GM10266 (cell line): Measurements from ENCODE around the gene UTS2R.
"Not testable (repeated sequence)": the region's sequence is repeated elsewhere in the genome, so short reads cannot be mapped to it uniquely, and the experiment has no call there.

Source experiments
- DNase-seq: peaks from one replicate; pipeline ENCODE4 v3.0.0; 2012; ENCODE audit errors: extremely low spot score
- CTCF ChIP-seq: IDR thresholded peaks from 2 replicates; pipeline ENCODE4 v1.5.1; 2012; ENCODE audit warnings: mild to moderate bottlenecking, low read depth; ENCODE audit not compliant: control insufficient read depth, insufficient read depth; ENCODE audit errors: missing control alignments

Gene UTS2R

GRCh38 chr17:82358465-82359350 lies 12.9 kb upstream of the UTS2R start, which contains the start of gene TEX19:
Gene TEX19, plus strand, starts transcription at chr17:82359247. Its CDS starts 2,904 bp downstream, at chr17:82362151.
- no peak for TF ChIP-seq CTCF
- no peak for DNase-seq

DNA sequence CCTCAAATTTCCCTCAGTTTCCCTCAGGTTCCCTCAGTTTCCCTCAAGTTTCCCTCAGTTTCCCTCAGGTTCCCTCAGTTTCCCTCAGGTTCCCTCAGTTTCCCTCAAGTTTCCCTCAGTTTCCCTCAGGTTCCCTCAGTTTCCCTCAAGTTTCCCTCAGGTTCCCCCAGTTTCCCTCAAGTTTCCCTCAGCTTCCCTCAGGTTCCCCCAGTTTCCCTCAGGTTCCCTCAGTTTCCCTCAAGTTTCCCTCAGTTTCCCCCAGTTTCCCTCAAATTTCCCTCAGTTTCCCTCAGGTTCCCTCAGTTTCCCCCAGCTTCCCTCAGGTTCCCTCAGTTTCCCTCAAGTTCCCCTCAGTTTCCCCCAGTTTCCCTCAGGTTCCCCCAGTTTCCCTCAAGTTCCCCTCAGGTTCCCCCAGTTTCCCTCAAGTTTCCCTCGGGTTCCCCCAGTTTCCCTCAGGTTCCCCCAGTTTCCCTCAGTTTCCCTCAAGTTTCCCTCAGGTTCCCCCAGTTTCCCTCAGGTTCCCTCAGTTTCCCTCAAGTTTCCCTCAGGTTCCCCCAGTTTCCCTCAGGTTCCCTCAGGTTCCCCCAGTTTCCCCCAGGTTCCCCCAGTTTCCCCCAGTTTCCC lies 12.0 kb upstream of the UTS2R start:
- DNase-seq = not testable (repeated sequence)

DNA sequence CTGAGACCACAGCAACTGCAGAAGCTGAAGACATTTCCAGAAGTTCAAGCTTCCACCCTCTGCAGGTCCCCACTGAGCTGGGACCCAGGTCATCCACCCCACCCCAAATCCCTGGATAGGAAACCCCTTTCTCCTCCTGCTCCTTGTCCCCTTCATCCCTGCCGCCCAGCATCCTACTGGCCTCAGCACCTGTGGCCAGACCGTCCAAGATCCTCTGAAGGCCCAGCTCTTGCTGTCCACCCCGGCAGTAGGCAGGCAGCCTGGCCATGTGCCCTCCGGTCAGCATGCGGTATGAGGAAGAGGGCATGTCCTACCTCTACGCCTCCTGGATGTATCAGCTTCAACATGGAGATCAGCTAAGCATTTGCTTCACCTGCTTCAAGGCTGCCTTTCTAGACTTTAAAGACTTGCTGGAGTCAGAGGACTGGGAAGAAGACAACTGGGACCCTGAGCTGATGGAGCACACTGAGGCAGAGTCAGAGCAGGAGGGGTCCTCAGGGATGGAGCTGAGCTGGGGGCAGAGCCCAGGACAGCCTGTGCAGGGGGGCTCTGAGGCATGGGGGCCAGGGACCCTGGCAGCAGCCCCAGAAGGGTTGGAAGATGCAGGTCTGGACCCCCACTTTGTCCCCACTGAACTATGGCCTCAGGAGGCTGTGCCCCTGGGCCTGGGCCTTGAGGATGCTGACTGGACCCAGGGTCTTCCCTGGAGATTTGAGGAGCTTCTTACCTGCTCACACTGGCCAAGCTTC lies 9.5 kb upstream of the UTS2R start:
- TF ChIP-seq CTCF = no peak
- DNase-seq = no peak

- DNase-seq = no peak
- TF ChIP-seq CTCF = no peak
Observed at GRCh38 chr17:82365606-82366295, 5.8 kb upstream of the UTS2R start.

- no peak for DNase-seq
- no peak for TF ChIP-seq CTCF
Observed at GRCh38 chr17:82366749-82367148, 4.8 kb upstream of the UTS2R start.

- no peak for DNase-seq
- TF ChIP-seq CTCF = no peak
Observed at GRCh38 chr17:82367724-82368524, 3.6 kb upstream of the UTS2R start.
